Stomach (tissue), 4 donors: ENCODE data around the gene NGRN.

Experiments
- POLR2A ChIP-seq, 4 donors: fragments of 450-650 bp; IDR thresholded peaks; one replicate each; pipeline ENCODE4 v1.6.1; 2016; ENCODE audit warnings: antibody characterized with exemption in 4 of 4, control low read depth in 2 of 4, mild to moderate bottlenecking in 1 of 4, moderate library complexity in 1 of 4
- POLR2AphosphoS5 ChIP-seq, 3 donors: sonication (generic); formaldehyde crosslinking; IDR thresholded peaks; one replicate each; pipeline ENCODE4 v1.6.1; 2016; ENCODE audit warnings: antibody characterized with exemption in 3 of 3
- TF ChIP-seq, protein P1 (sequence below), 7 experiments: fragments of 450-650 bp in 4 of 7; fragments of 200-600 bp in 3 of 7; sonication (generic) in 3 of 7; IDR thresholded peaks; one replicate each; pipeline ENCODE4 v1.5.1; 2016 to 2019; ENCODE audit warnings: antibody characterized with exemption in 7 of 7, control low read depth in 2 of 7, mild to moderate bottlenecking in 1 of 7

DNA sequence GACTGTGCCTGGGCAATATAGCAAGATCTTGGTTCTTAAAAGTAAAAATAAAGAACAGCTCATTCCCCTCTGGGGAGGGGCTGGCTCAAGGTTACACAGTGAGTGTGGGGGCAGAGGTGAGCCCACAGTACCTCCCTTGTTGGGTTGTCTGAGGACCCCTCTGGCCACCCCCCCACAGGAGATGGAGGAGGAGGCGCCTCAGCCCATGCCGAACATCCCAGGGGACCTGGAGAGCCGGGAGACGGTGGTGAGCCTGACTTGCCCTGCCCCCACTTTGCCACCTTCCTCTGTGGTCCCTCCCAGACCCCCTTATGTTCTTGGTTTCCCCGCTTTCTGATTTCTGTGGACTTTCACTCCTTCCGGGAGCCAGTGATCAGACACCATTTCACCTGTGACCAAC lies 28.7 kb downstream of the NGRN start:
- TF ChIP-seq POLR2AphosphoS5 (IDR thresholded peaks at IDR 0.05) (no peak), POLR2A (IDR thresholded peaks at IDR 0.05) (no peak)
- TF ChIP-seq, protein P1, sequence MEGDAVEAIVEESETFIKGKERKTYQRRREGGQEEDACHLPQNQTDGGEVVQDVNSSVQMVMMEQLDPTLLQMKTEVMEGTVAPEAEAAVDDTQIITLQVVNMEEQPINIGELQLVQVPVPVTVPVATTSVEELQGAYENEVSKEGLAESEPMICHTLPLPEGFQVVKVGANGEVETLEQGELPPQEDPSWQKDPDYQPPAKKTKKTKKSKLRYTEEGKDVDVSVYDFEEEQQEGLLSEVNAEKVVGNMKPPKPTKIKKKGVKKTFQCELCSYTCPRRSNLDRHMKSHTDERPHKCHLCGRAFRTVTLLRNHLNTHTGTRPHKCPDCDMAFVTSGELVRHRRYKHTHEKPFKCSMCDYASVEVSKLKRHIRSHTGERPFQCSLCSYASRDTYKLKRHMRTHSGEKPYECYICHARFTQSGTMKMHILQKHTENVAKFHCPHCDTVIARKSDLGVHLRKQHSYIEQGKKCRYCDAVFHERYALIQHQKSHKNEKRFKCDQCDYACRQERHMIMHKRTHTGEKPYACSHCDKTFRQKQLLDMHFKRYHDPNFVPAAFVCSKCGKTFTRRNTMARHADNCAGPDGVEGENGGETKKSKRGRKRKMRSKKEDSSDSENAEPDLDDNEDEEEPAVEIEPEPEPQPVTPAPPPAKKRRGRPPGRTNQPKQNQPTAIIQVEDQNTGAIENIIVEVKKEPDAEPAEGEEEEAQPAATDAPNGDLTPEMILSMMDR (IDR thresholded peaks at IDR 0.05): no peak
